PC-3 (cell line): ENCODE results near the gene AVL9. TPM values are rescaled to one million over a fixed set of nuclear protein-coding genes. Genes with fewer than 3 reads are reported as not detected.

Experiments
- ATAC-seq: fragments of 200-7000 bp; cut with Tn5 transposase; 2 replicates; pipeline ENCODE4 v1.9.1; 2020; ENCODE audit warnings: mild to moderate bottlenecking, moderate library complexity
- BruUV-seq: library from RNA; stranded (reverse); fragments of 400-500 nt; replicated peaks from 2 replicates; lab custom pipeline; 2021; lab: Mats Ljungman, UMichigan
- CTCF ChIA-PET: fragments of 300-600 bp; sonication (Branson Sonifier 250); formaldehyde crosslinking; loops from one replicate; lab custom pipeline; 2022; ENCODE audit warnings: antibody characterized with exemption; lab: Charles Lee
- POLR2A ChIA-PET: fragments of 300-600 bp; sonication (Branson Sonifier 250); formaldehyde crosslinking; loops from one replicate; lab custom pipeline; 2022; ENCODE audit warnings: antibody characterized with exemption; ENCODE audit not compliant: unreplicated experiment; lab: Charles Lee
- DNase-seq: peaks from one replicate; pipeline ENCODE4 v3.0.0-alpha.2; 2015
- H2AFZ ChIP-seq: fragments of 300-600 bp; sonication (generic); 2 replicates; pipeline ENCODE4 v1.6.0; 2016; ENCODE audit warnings: antibody characterized with exemption, low read length
- H3F3A ChIP-seq: fragments of 300-600 bp; sonication (generic); one replicate; pipeline ENCODE4 v1.6.0; 2017; ENCODE audit warnings: antibody characterized with exemption, low read length, control low read depth, mild to moderate bottlenecking; ENCODE audit not compliant: unreplicated experiment
- H3K27ac ChIP-seq: fragments of 300-600 bp; sonication (generic); 2 replicates; pipeline ENCODE4 v1.5.1; 2016; ENCODE audit warnings: mild to moderate bottlenecking, low read length
- H3K27me3 ChIP-seq: fragments of 300-600 bp; sonication (generic); 2 replicates; pipeline ENCODE4 v1.6.1; 2016; ENCODE audit warnings: low read length, mixed read lengths
- H3K36me3 ChIP-seq: fragments of 300-600 bp; sonication (generic); 2 replicates; pipeline ENCODE4 v1.6.1; 2016; ENCODE audit warnings: low read depth, mixed run types, low read length, mixed read lengths
- H3K4me1 ChIP-seq: fragments of 300-600 bp; sonication (generic); 2 replicates; pipeline ENCODE4 v1.5.1; 2016; ENCODE audit warnings: low read length; ENCODE audit not compliant: insufficient read depth
- H3K4me2 ChIP-seq: fragments of 300-600 bp; sonication (generic); 2 replicates; pipeline ENCODE4 v1.6.0; 2016; ENCODE audit warnings: low read length
- H3K4me3 ChIP-seq: fragments of 300-600 bp; sonication (generic); 2 replicates; pipeline ENCODE4 v1.5.1; 2016; ENCODE audit warnings: mild to moderate bottlenecking, low read length, mixed read lengths
- H3K79me2 ChIP-seq: fragments of 300-600 bp; sonication (generic); 2 replicates; pipeline ENCODE4 v1.6.1; 2017; ENCODE audit warnings: low read length, mixed read lengths
- H3K9ac ChIP-seq: fragments of 300-600 bp; sonication (generic); 2 replicates; pipeline ENCODE4 v1.6.0; 2016; ENCODE audit warnings: mild to moderate bottlenecking, low read length
- H3K9me2 ChIP-seq: fragments of 300-600 bp; sonication (generic); replicated peaks from 2 replicates; pipeline ENCODE4 v1.6.1; 2016; ENCODE audit warnings: mixed run types, low read length, mixed read lengths
- H3K9me3 ChIP-seq: fragments of 300-600 bp; sonication (generic); 2 replicates; pipeline ENCODE4 v1.6.1; 2016; ENCODE audit warnings: low read length, mixed read lengths
- H4K20me1 ChIP-seq: fragments of 300-600 bp; sonication (generic); 2 replicates; pipeline ENCODE4 v1.6.1; 2016; ENCODE audit warnings: low read length, mixed read lengths
- CTCF ChIP-seq: fragments of 300-600 bp; sonication (generic); conservative IDR thresholded peaks from 2 replicates; pipeline ENCODE4 v1.5.1; 2017; ENCODE audit warnings: antibody characterized with exemption, low read depth, mild to moderate bottlenecking, low read length
- EZH2 ChIP-seq: fragments of 300-600 bp; sonication (generic); IDR thresholded peaks from one replicate; pipeline ENCODE4 v1.6.1; 2017; ENCODE audit warnings: antibody characterized with exemption, mild to moderate bottlenecking, low read length; ENCODE audit not compliant: unreplicated experiment
- EZH2phosphoT487 ChIP-seq: fragments of 300-600 bp; sonication (generic); IDR thresholded peaks from 2 replicates; pipeline ENCODE4 v1.6.1; 2018; ENCODE audit warnings: mild to moderate bottlenecking, antibody characterized with exemption, low read length, borderline replicate concordance
- intact Hi-C: fragments of 100-400 bp; cut with micrococcal nuclease; formaldehyde crosslinking; loops from 2 replicates; pipeline ENCODE4 v1.9.0; 2023
- total RNA-seq: library from RNA; depleted of rRNA; stranded (reverse); fragments of >200 nt; gene quantifications from 2 replicates; pipeline ENCODE4 v1.2.3, GENCODE V29; 2014

The AVL9 gene
- total RNA-seq, 1 experiment from 2014 or later = 13.2 TPM

- peaks cover 18% of the 10 kb centered on the region for H3K36me3 ChIP-seq
- H3F3A ChIP-seq = no peaks in the 10 kb centered on the region
- POLR2A ChIA-PET = no interaction called here
- CTCF ChIA-PET = no interaction called here
- no peak overlapping the region for H3K4me2 ChIP-seq
- H3K4me1 ChIP-seq = no peaks in the 10 kb centered on the region
- H2AFZ ChIP-seq = no peak overlapping the region
- BruUV-seq = no TSS peak
- H4K20me1 ChIP-seq = no peaks in the 10 kb centered on the region
- H3K79me2 ChIP-seq = peaks cover 7% of the 10 kb centered on the region; the same call in 1 of the 2 replicates
- H3K27me3 ChIP-seq = no peaks in the 10 kb centered on the region
- DNase-seq = no peak
- H3K27ac ChIP-seq = no peak overlapping the region
- intact Hi-C loops = no loop called here
- no peaks in the 10 kb centered on the region for H3K9me2 ChIP-seq
- TF ChIP-seq CTCF = no peak
- TF ChIP-seq EZH2 = no peak
- TF ChIP-seq EZH2phosphoT487 = no peak
- no peak for ATAC-seq
- peaks cover 11% of the 10 kb centered on the region for H3K9me3 ChIP-seq
- no peak overlapping the region for H3K9ac ChIP-seq
- H3K4me3 ChIP-seq = no peak overlapping the region
Observed at GRCh38 chr7:32524631-32525030, 29.3 kb downstream of the AVL9 start.

- peaks cover 5% of the 10 kb centered on the region; the same call in 1 of the 2 replicates for H3K36me3 ChIP-seq
- TF ChIP-seq CTCF = no peak
- TF ChIP-seq EZH2 = no peak
- TF ChIP-seq EZH2phosphoT487 = no peak
- ATAC-seq (no peak), DNase-seq (no peak)
- H3K4me1 ChIP-seq = no peaks in the 10 kb centered on the region
- H4K20me1 ChIP-seq = no peaks in the 10 kb centered on the region
- 0 out of 2 replicates have a peak, but pooled peaks cover under 1% of the 10 kb centered on the region for H3K79me2 ChIP-seq
- no peak overlapping the region for H3K4me2 ChIP-seq
- ChIA-PET POLR2A (no interaction called here), CTCF (no interaction called here)
- no peak overlapping the region for H3K27ac ChIP-seq
- H3F3A ChIP-seq = no peaks in the 10 kb centered on the region
- no peak overlapping the region for H3K9ac ChIP-seq
- no TSS peak for BruUV-seq
- H3K9me2 ChIP-seq = no peaks in the 10 kb centered on the region
- no peaks in the 10 kb centered on the region for H3K27me3 ChIP-seq
- intact Hi-C loops = no loop called here
- no peak overlapping the region for H2AFZ ChIP-seq
- no peaks in the 10 kb centered on the region for H3K9me3 ChIP-seq
- no peak overlapping the region for H3K4me3 ChIP-seq
Observed at GRCh38 chr7:32525839-32526238, 30.6 kb downstream of the AVL9 start.

GRCh38 chr7:32531402-32531801 is 36.1 kb downstream of the AVL9 start:
- no peak overlapping the region for H3K27ac ChIP-seq
- H3K4me3 ChIP-seq = no peak overlapping the region
- ChIA-PET POLR2A (no interaction called here), CTCF (no interaction called here)
- no peaks in the 10 kb centered on the region for H3F3A ChIP-seq
- no peaks in the 10 kb centered on the region for H4K20me1 ChIP-seq
- no peak overlapping the region for H3K9ac ChIP-seq
- intact Hi-C loops = no loop called here
- no peak overlapping the region for H2AFZ ChIP-seq
- no TSS peak for BruUV-seq
- H3K4me1 ChIP-seq = peaks cover 11% of the 10 kb centered on the region
- H3K9me3 ChIP-seq = no peaks in the 10 kb centered on the region
- no peak overlapping the region for H3K4me2 ChIP-seq
- no peaks in the 10 kb centered on the region for H3K9me2 ChIP-seq
- ATAC-seq (no peak), DNase-seq (no peak)
- 0 out of 2 replicates have a peak, but pooled peaks cover 9% of the 10 kb centered on the region for H3K79me2 ChIP-seq
- TF ChIP-seq EZH2 (no peak), EZH2phosphoT487 (no peak), CTCF (no peak)
- no peaks in the 10 kb centered on the region for H3K36me3 ChIP-seq
- no peaks in the 10 kb centered on the region for H3K27me3 ChIP-seq
